Neural cell (in vitro differentiated cells): ENCODE measurements around the gene CPLX4. TPM values are rescaled to one million over a fixed set of nuclear protein-coding genes. Genes with fewer than 3 reads are reported as not detected.

Experiments used
- H2AFZ ChIP-seq: fragments of 200-600, 300-800 bp; sonication (generic), shearing (Covaris generic); 2 replicates; pipeline ENCODE4 v1.6.0; 2014; ENCODE audit warnings: low read depth, mild to moderate bottlenecking, antibody characterized with exemption, low read length, moderate library complexity
- H3F3A ChIP-seq: fragments of 200-600 bp; shearing (Covaris generic); 2 replicates; pipeline ENCODE4 v1.6.1; 2016; ENCODE audit warnings: mild to moderate bottlenecking, moderate library complexity, mixed read lengths, antibody characterized with exemption, low read length; ENCODE audit not compliant: insufficient read depth, poor library complexity, severe bottlenecking
- H3K27ac ChIP-seq: fragments of 200-600, 300-800 bp; sonication (generic), shearing (Covaris generic); 2 replicates; pipeline ENCODE4 v1.5.1; 2014; ENCODE audit warnings: mild to moderate bottlenecking, low read length, moderate library complexity
- H3K27me3 ChIP-seq: fragments of 300-800, 200-600 bp; sonication (generic), shearing (Covaris generic); 2 replicates; pipeline ENCODE4 v1.6.0; 2014; ENCODE audit warnings: mild to moderate bottlenecking, low read depth, low read length, moderate library complexity; ENCODE audit not compliant: insufficient read depth
- H3K36me3 ChIP-seq: fragments of 300-800, 200-600 bp; sonication (generic), shearing (Covaris generic); 2 replicates; pipeline ENCODE4 v1.5.1; 2014; ENCODE audit warnings: mild to moderate bottlenecking, antibody characterized with exemption, low read length, moderate library complexity; ENCODE audit not compliant: insufficient read depth
- H3K4me2 ChIP-seq: fragments of 300-800, 200-600 bp; sonication (generic), shearing (Covaris generic); 2 replicates; pipeline ENCODE4 v1.6.0; 2014; ENCODE audit warnings: mild to moderate bottlenecking, low read length
- H3K4me3 ChIP-seq: fragments of 300-800, 200-600 bp; sonication (generic), shearing (Covaris generic); 2 replicates; pipeline ENCODE4 v1.5.1; 2014; ENCODE audit warnings: mild to moderate bottlenecking, low read length, moderate library complexity
- H3K79me2 ChIP-seq: fragments of 200-600 bp; shearing (Covaris generic); replicated peaks from 2 replicates; pipeline ENCODE4 v1.6.0; 2014; ENCODE audit warnings: mild to moderate bottlenecking, low read length, moderate library complexity; ENCODE audit not compliant: insufficient read depth
- H3K9ac ChIP-seq: fragments of 300-800, 200-600 bp; sonication (generic), shearing (Covaris generic); 2 replicates; pipeline ENCODE4 v1.6.1; 2016; ENCODE audit warnings: mild to moderate bottlenecking, low read length, mixed read lengths
- H3K9me2 ChIP-seq: fragments of 200-600 bp; shearing (Covaris generic); 2 replicates; pipeline ENCODE4 v1.6.1; 2016; ENCODE audit warnings: mild to moderate bottlenecking, low read length, mixed read lengths; ENCODE audit not compliant: insufficient read depth
- H3K9me3 ChIP-seq: fragments of 200-600, 300-800 bp; sonication (generic), shearing (Covaris generic); 2 replicates; pipeline ENCODE4 v1.6.1; 2016; ENCODE audit warnings: mild to moderate bottlenecking, mixed run types, low read length, moderate library complexity, mixed read lengths
- H4K20me1 ChIP-seq: fragments of 200-600 bp; shearing (Covaris generic); 2 replicates; pipeline ENCODE4 v1.6.1; 2016; ENCODE audit warnings: mild to moderate bottlenecking, mixed run types; ENCODE audit not compliant: insufficient read depth
- CTCF ChIP-seq: fragments of 450-650 bp; IDR thresholded peaks from 2 replicates; pipeline ENCODE4 v1.5.1; 2014; ENCODE audit warnings: antibody characterized with exemption, mild to moderate bottlenecking, moderate library complexity; ENCODE audit not compliant: poor library complexity, severe bottlenecking
- EP300 ChIP-seq: fragments of 450-650 bp; conservative IDR thresholded peaks from 2 replicates; pipeline ENCODE4 v1.6.1; 2014; ENCODE audit warnings: antibody characterized with exemption, mild to moderate bottlenecking, moderate library complexity; ENCODE audit not compliant: poor library complexity, severe bottlenecking
- EZH2 ChIP-seq: fragments of 200-600, 300-800 bp; shearing (Covaris generic), sonication (generic); IDR thresholded peaks from 2 replicates; pipeline ENCODE4 v1.6.1; 2014; ENCODE audit warnings: antibody characterized with exemption, low read length, borderline replicate concordance, mild to moderate bottlenecking; ENCODE audit not compliant: insufficient read depth, poor library complexity, severe bottlenecking
- MXI1 ChIP-seq: fragments of 450-650 bp; conservative IDR thresholded peaks from 2 replicates; pipeline ENCODE4 v1.6.1; 2014; ENCODE audit warnings: antibody characterized with exemption, mild to moderate bottlenecking; ENCODE audit not compliant: poor library complexity, severe bottlenecking
- POLR2AphosphoS5 ChIP-seq: IDR thresholded peaks from 2 replicates; pipeline ENCODE4 v1.6.1; 2012
- RAD21 ChIP-seq: fragments of 450-650 bp; conservative IDR thresholded peaks from 2 replicates; pipeline ENCODE4 v1.6.1; 2014; ENCODE audit warnings: antibody characterized with exemption, mild to moderate bottlenecking, moderate library complexity
- REST ChIP-seq: IDR thresholded peaks from 2 replicates; pipeline ENCODE4 v1.6.1; 2012; ENCODE audit warnings: borderline replicate concordance
- SMC3 ChIP-seq: fragments of 450-650 bp; conservative IDR thresholded peaks from 2 replicates; pipeline ENCODE4 v1.6.1; 2014; ENCODE audit warnings: antibody characterized with exemption, mild to moderate bottlenecking, moderate library complexity; ENCODE audit not compliant: poor library complexity
- TAF1 ChIP-seq: IDR thresholded peaks from 2 replicates; pipeline ENCODE4 v1.6.1; 2012; ENCODE audit warnings: low read depth
- polyA plus RNA-seq: library from polyadenylated mRNA; depleted of rRNA; stranded (reverse); fragments of >200 nt; gene quantifications from 2 replicates; pipeline ENCODE4 v1.2.3, GENCODE V29; 2014

Gene CPLX4
- polyA plus RNA-seq, 1 donor from 2014 or later, result not detected

- no peak for TF ChIP-seq RAD21
- no peak for TF ChIP-seq POLR2AphosphoS5
- TF ChIP-seq MXI1, result no peak
- TF ChIP-seq CTCF, result no peak
- no peak for TF ChIP-seq TAF1
- no peak for TF ChIP-seq EP300
- TF ChIP-seq EZH2, result no peak
- TF ChIP-seq SMC3, result no peak
- TF ChIP-seq REST, result no peak
Measured at GRCh38 chr18:59300676-59301285, 17.7 kb downstream of the CPLX4 start.

GRCh38 chr18:59298871-59299270, 19.6 kb downstream of the CPLX4 start:
- Histone ChIP-seq H3K4me3 (no peak overlapping the region), H3K9me3 (no peaks in the 10 kb centered on the region), H3K9ac (no peak overlapping the region), H3K79me2 (no peaks in the 10 kb centered on the region), H2AFZ (no peak overlapping the region), H3F3A (no peaks in the 10 kb centered on the region), H3K36me3 (no peaks in the 10 kb centered on the region), H3K27ac (no peak overlapping the region), H3K27me3 (peaks cover 4% of the 10 kb centered on the region), H4K20me1 (no peaks in the 10 kb centered on the region), H3K9me2 (no peaks in the 10 kb centered on the region), H3K4me2 (no peak overlapping the region)
- no peak for TF ChIP-seq SMC3
- no peak for TF ChIP-seq CTCF
- no peak for TF ChIP-seq EP300
- no peak for TF ChIP-seq RAD21
- TF ChIP-seq POLR2AphosphoS5, result no peak
- no peak for TF ChIP-seq EZH2
- TF ChIP-seq TAF1, result no peak
- no peak for TF ChIP-seq REST
- no peak for TF ChIP-seq MXI1

More at GRCh38 chr18:59300676-59301285, 17.7 kb downstream of the CPLX4 start:
- Histone ChIP-seq H3F3A (no peaks in the 10 kb centered on the region), H3K9me2 (no peaks in the 10 kb centered on the region), H3K9ac (no peak overlapping the region), H3K9me3 (no peaks in the 10 kb centered on the region), H3K36me3 (no peaks in the 10 kb centered on the region), H3K4me3 (no peak overlapping the region), H3K79me2 (no peaks in the 10 kb centered on the region), H3K4me2 (no peak overlapping the region), H3K27me3 (peaks cover 4% of the 10 kb centered on the region), H4K20me1 (no peaks in the 10 kb centered on the region), H2AFZ (no peak overlapping the region), H3K27ac (no peak overlapping the region)
